ENCODE data around the gene GZMM.

Gene GZMM

GRCh38 chr19:594265-594870 lies 50.5 kb downstream of the GZMM start:
- TF ChIP-seq CTCF (IDR thresholded peaks at IDR 0.05; ENCODE audit: low read depth, low read length), result no peak
- H3K4me3 ChIP-seq (replicated peaks in 1 of 2; ENCODE audit: low read depth in 2 of 2, low read length in 2 of 2), result no peak overlapping the region
- DNase-seq (ENCODE audit: low read depth in 2 of 2), result no peak

- H3K4me3 ChIP-seq (replicated peaks in 1 of 2; ENCODE audit: low read depth in 2 of 2, low read length in 2 of 2), result no peak overlapping the region
- DNase-seq (ENCODE audit: low read depth in 2 of 2), result no peak
- no peak for TF ChIP-seq CTCF (IDR thresholded peaks at IDR 0.05; ENCODE audit: low read depth, low read length)
Observed at GRCh38 chr19:595326-596262, 51.7 kb downstream of the GZMM start.

GRCh38 chr19:596263-596655 lies 52.4 kb downstream of the GZMM start:
- DNase-seq (ENCODE audit: low read depth in 2 of 2), result no peak
- H3K4me3 ChIP-seq (replicated peaks in 1 of 2; ENCODE audit: low read depth in 2 of 2, low read length in 2 of 2), result no peak overlapping the region
- TF ChIP-seq CTCF (IDR thresholded peaks at IDR 0.05; ENCODE audit: low read depth, low read length), result no peak

GRCh38 chr19:597406-598315 lies 53.8 kb downstream of the GZMM start:
- DNase-seq (ENCODE audit: low read depth in 2 of 2), result no peak
- TF ChIP-seq CTCF (IDR thresholded peaks at IDR 0.05; ENCODE audit: low read depth, low read length), result no peak
- H3K4me3 ChIP-seq (replicated peaks in 1 of 2; ENCODE audit: low read depth in 2 of 2, low read length in 2 of 2), result no peak overlapping the region

Data from cardiac fibroblast (primary cell).